ENCODE data around the gene SRGN.

SRGN gene

GRCh38 chr10:69061305-69062161, 26.4 kb upstream of the SRGN start:
- DNase-seq: peak; percentile 65

- DNase-seq: no peak
These were observed 25.0 kb upstream of the SRGN start for GRCh38 chr10:69062901-69063300.

GRCh38 chr10:69064762-69065328, 23.1 kb upstream of the SRGN start:
- DNase-seq: no peak

GRCh38 chr10:69065406-69066361, 22.2 kb upstream of the SRGN start:
- DNase-seq: no peak

GRCh38 chr10:69067189-69067588, 20.7 kb upstream of the SRGN start:
- DNase-seq: no peak

GRCh38 chr10:69068549-69068948, 19.4 kb upstream of the SRGN start:
- no peak for DNase-seq

- DNase-seq: no peak
These were observed 18.5 kb upstream of the SRGN start for GRCh38 chr10:69069090-69070042.

GRCh38 chr10:69070951-69071350, 17.0 kb upstream of the SRGN start:
- no peak for DNase-seq

- no peak for DNase-seq
These were observed 16.3 kb upstream of the SRGN start for GRCh38 chr10:69071610-69072009.

- DNase-seq: no peak
These were observed 14.9 kb upstream of the SRGN start for GRCh38 chr10:69073026-69073425.

GRCh38 chr10:69073736-69074364, 14.1 kb upstream of the SRGN start:
- no peak for DNase-seq

GRCh38 chr10:69074532-69074931, 13.4 kb upstream of the SRGN start:
- DNase-seq: no peak

GRCh38 chr10:69075431-69075830, 12.5 kb upstream of the SRGN start:
- DNase-seq: no peak

- DNase-seq: no peak
These were observed 9.6 kb upstream of the SRGN start for GRCh38 chr10:69078311-69078710.

GRCh38 chr10:69080226-69080625, 7.7 kb upstream of the SRGN start:
- no peak for DNase-seq

- DNase-seq: no peak
These were observed 1.8 kb upstream of the SRGN start for GRCh38 chr10:69086001-69086509.

GRCh38 chr10:69088471-69088769, 517 bp downstream of the SRGN start:
- DNase-seq: no peak

GRCh38 chr10:69088801-69089501, 1.0 kb downstream of the SRGN start:
- no peak for DNase-seq

GRCh38 chr10:69089638-69090599, 2.0 kb downstream of the SRGN start:
- peak; percentile 84 for DNase-seq

- no peak for DNase-seq
These were observed 2.8 kb downstream of the SRGN start for GRCh38 chr10:69090685-69091084.

Data from activated CD8-positive, alpha-beta memory T cell treated with anti-CD3 and anti-CD28 coated beads, Interleukin-2, amount 50 U/mL, for 48 hours (primary cell).